GM11168 (cell line): ENCODE data around the gene SENP5.

ENCODE experiments used
- in situ Hi-C: fragments of 300-500 bp; cut with MboI; formaldehyde crosslinking; loops from one replicate; pipeline ENCODE4 v1.12.0; 2022; ENCODE audit warnings: low sequenced_read_pairs; ENCODE audit not compliant: unreplicated experiment

SENP5 gene

GRCh38 chr3:196966526-196967401, 99.0 kb downstream of the SENP5 start:
- in situ Hi-C loops: no loop called here

GRCh38 chr3:196967412-196968232, 99.9 kb downstream of the SENP5 start:
- in situ Hi-C loops: no loop called here

DNA sequence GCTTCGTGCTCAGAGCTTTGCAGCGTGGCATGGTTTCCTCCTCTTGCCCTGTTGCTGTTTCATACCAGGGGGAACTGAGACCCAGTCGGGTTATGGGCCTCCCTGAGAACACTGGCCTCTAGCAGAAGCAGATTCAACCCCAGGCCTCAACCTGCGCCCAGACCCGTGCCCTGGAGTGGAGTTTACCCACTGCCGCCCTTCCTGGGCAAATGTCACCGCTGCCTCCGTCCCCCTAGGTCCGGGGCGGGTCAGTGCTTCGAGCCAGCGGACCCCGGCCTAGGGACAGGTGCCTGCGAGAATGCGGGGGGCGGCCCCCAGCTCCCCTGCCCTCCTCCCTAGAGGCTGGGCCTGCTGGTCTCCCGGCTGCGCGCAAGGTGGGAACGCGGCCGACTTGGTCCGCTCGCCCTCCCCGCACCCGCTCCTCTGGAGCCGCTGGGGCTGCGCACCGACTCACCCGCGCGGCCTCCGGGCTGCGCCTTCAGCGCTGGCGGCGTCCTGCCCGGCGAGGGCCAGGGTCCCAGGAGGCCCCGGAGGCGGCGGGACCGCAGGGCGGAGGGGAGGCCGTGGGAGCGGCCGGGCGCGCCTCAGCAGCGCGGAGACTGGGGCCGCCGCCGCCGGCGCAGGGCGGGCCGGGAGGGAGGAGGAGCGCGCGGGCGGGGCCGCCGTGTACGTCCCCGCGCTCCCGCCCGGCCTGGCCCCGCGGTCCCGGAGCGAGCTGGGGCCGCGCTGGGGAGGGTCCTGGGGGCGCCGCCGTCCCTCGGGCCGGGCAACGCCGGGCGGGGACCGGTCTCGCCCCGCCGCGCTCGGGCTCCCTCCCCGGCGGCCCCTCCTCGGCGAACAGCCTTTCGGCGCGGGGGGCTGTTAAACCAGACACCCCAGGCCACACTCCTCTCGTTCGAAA, 100.8 kb downstream of the SENP5 start, which contains the start of gene PIGZ:
Gene PIGZ (minus strand): TSS at position 601 of the 901 bp plus-strand sequence. CDS start 16,802 bp downstream, outside the sequence.
- in situ Hi-C loops: no loop called here

GRCh38 chr3:196969134-196969659, 101.5 kb downstream of the SENP5 start:
- in situ Hi-C loops: no loop called here

DNA sequence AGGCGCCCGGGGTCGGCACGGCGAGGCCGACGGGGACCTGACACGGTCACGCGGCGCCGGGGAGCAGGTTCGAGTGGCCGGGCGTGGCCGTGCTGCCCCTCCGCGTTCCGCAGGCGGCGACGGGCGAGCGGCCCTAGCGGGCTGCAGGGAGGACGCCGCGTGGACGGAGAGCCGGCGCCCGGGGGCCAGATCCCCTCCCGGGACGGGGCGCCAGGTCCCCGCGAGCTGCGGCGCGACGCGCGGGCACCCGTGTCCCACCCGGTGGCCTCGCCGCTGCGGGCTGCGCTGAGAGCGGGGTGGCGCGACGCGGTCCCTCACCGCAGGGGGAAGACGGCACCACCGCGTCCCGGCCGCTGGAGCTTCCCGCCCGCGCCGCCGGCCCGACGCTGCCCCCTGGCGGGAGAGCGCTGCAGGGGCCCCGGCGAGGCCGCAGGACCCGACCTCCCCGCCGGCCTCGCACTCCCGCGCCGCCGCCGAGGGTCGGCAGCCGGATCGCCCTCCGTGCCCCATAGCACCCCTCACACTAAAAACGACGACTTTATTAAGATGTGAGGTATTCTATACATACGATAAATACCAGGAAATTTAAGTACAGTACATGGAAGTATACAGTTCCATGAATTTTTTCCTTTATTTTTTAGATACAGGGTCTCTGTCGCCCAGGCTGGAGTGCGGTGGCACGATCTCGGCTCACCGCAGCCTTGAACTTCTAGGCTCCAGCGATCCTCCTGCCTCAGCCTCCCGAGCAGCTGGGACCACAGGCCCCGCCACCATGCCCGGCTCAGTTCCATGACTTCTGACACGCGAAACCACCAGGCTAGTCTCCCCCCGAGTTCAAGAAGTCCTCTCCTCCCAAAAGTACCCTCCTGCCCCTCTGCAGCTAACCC, 102.2 kb downstream of the SENP5 start:
- in situ Hi-C loops: loop anchor here (5.0 kb wide), 1 partner anchor 128 kb away; no protein-coding TSS in a partner anchor

GRCh38 chr3:196970547-196971093, 102.9 kb downstream of the SENP5 start:
- in situ Hi-C loops: loop anchor here (5.0 kb wide), 1 partner anchor 128 kb away; no protein-coding TSS in a partner anchor

DNA sequence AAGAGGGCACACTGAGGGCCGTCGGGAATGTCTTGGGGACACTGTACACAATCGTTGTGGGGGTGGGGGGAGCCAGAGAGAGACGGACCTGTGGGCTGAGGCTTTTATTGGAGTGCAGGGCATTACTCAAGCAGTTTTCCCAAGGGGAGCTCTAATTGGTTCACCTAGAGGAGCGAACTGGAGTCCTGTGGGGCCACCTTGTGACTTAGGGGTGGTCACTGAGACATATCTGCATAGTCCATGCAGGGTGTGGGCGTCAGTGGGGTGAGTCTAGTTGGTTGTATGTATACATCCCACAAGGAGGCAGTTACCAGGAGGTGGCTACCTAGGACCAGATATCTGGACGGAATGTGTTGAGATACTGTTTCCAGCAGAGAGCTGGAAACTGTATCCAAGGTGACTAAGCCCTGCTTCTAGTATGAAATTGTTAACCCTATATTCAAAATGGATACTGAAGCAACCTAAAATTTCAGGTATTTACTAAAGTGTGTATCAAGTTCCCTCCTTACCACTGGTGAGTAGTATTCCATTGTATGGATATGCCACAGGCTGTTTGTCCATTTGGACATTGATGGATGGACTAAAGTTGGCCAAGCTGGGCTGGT, 103.5 kb downstream of the SENP5 start:
- in situ Hi-C loops: loop anchor here (5.0 kb wide), 1 partner anchor 129 kb away; no protein-coding TSS in a partner anchor

GRCh38 chr3:196974661-196975060, 106.9 kb downstream of the SENP5 start:
- in situ Hi-C loops: loop anchor here (5.0 to 25.0 kb wide), 2 partner anchors 132 to 538 kb away; no protein-coding TSS in a partner anchor

DNA sequence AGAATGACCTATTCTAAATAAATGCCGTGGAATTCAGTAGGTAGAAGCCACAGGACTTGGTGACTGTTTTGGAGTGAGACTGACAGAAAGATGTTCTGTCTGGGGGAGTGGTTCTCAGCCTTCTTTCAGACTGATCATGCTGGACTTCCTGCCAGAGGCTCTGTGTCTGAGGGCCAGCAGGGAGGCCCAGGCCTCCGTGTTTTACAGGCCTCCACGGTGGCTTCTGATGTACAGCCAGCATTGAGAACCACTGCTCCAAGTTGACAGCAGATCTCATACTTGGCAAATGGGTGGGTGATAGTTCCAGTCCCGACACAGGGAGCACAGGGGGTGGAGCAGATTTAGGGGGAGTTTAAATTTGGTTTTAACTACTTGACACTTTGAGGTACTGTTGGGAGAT, 107.6 kb downstream of the SENP5 start:
- in situ Hi-C loops: loop anchor here (25.0 kb wide), 1 partner anchor 537 kb away; no protein-coding TSS in a partner anchor

GRCh38 chr3:196976941-196977340, 109.2 kb downstream of the SENP5 start:
- in situ Hi-C loops: loop anchor here (25.0 kb wide), 1 partner anchor 535 kb away; no protein-coding TSS in a partner anchor

GRCh38 chr3:196979545-196979944, 111.8 kb downstream of the SENP5 start:
- in situ Hi-C loops: loop anchor here (25.0 kb wide), 1 partner anchor 533 kb away; no protein-coding TSS in a partner anchor

DNA sequence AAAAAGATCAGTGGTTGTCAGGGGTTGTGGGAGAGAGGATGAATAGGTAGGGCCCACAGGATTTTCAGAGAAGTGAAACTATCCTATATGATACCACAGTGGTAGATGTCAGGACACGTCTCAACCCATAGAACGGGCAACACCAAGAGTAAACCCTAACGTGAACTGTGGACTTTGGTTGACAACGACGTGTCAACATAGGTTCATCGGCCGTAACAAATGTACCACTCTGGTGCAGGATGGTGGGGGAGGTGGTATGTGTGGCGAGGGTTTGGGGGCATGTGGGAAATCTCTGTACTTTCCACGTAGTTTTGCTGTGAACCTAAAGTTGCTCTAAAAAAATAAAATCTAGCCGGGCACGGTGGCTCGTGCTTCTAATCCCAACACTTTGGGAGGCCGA, 113.9 kb downstream of the SENP5 start:
- in situ Hi-C loops: loop anchor here (25.0 kb wide), 1 partner anchor 531 kb away; no protein-coding TSS in a partner anchor

- in situ Hi-C loops: loop anchor here (25.0 kb wide), 1 partner anchor 529 kb away; no protein-coding TSS in a partner anchor
Observed at GRCh38 chr3:196983186-196983585, 115.5 kb downstream of the SENP5 start.
